Measurements from ENCODE around the gene KAT2B. TPM values are rescaled to one million over a fixed set of nuclear protein-coding genes. Genes with fewer than 3 reads are reported as not detected.

The KAT2B gene
- total and polyA plus RNA-seq, 2 of the 8 experiments (the other 6 are each of a cell fraction or from before 2014, with no cell fraction given) = 0.24 to 0.91 TPM

DNA sequence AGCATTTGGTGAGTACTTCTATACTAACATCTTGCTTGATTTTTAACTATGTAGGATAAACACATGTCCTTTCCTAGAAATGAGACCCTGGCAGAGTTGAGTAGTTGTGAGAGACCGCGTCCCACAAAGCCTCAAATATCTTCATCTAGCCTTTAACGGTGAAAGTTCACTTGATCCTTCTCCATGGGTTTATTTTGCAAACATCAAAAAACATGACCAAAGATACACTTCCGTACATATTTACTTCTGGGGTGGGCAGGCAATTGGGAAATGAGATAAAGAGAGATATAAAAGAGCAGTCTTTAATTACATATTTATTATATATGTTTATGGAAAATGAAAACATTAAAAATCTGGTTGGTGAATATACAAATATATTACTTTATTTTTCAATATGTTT lies 5.2 kb upstream of the KAT2B start:
- DNase-seq (ENCODE audit: low read depth in 1 of 2, low spot score in 2 of 2) (no peak), FAIRE-seq (no peak)
- Histone ChIP-seq H3K79me1 (ENCODE audit: low read depth, low read length) (no peaks in the 10 kb centered on the region), H4K8ac (ENCODE audit: extremely low read depth, insufficient read depth, low read length) (no peak overlapping the region), H3K4ac (replicated peaks; ENCODE audit: insufficient read length, low read depth, low read length) (no peak overlapping the region), H3K4me3 (ENCODE audit: extremely low read depth in 1 of 4, insufficient read depth in 2 of 4, low read depth in 3 of 4, low read length in 4 of 4) (no peak overlapping the region), H3K9me3 (ENCODE audit: insufficient read depth in 2 of 2, low read depth in 1 of 2, low read length in 1 of 2) (no peaks in the 10 kb centered on the region), H3K4me2 (ENCODE audit: insufficient read depth in 1 of 2, low read depth in 2 of 2, low read length in 2 of 2) (no peak overlapping the region), H4K91ac (replicated peaks; ENCODE audit: insufficient read length, low read length) (no peak overlapping the region), H3K9ac (replicated peaks in 1 of 4; ENCODE audit: extremely low read depth in 1 of 4, low read depth in 3 of 4, low read length in 3 of 4) (no peak overlapping the region), H2AK5ac (ENCODE audit: low read depth, low read length) (no peak overlapping the region), H2BK120ac (replicated peaks; ENCODE audit: low read depth, low read length) (no peak overlapping the region), H3K23ac (ENCODE audit: insufficient read length) (no peak overlapping the region), H3K56ac (replicated peaks; ENCODE audit: insufficient read length, low read depth, low read length) (no peak overlapping the region), H2BK20ac (ENCODE audit: low read length) (no peak overlapping the region), H3K4me1 (replicated peaks in 1 of 4; ENCODE audit: control insufficient read depth in 3 of 4, insufficient read depth in 4 of 4, low read length in 3 of 4) (no peaks in the 10 kb centered on the region; a peak in 1 of 7 replicates), H3K18ac (ENCODE audit: extremely low read depth, low read length) (no peak overlapping the region), H2BK15ac (ENCODE audit: low read length) (no peak overlapping the region), H2BK12ac (ENCODE audit: low read depth, low read length) (no peak overlapping the region), H2AFZ (ENCODE audit: low read length) (no peak overlapping the region), H3K27ac (ENCODE audit: low read depth, low read length) (no peak overlapping the region), H4K5ac (ENCODE audit: insufficient read length, low read depth, low read length) (no peak overlapping the region), H3K23me2 (ENCODE audit: low read depth, low read length) (no peaks in the 10 kb centered on the region; the same call in 1 of the 2 replicates), H3K14ac (ENCODE audit: insufficient read length) (no peak overlapping the region), H2BK5ac (ENCODE audit: low read depth, low read length) (no peak overlapping the region), H4K20me1 (replicated peaks in 1 of 2; ENCODE audit: control insufficient read depth in 1 of 2, insufficient read depth in 2 of 2, low read length in 2 of 2) (no peaks in the 10 kb centered on the region), H3K27me3 (replicated peaks in 1 of 4; ENCODE audit: control insufficient read depth in 3 of 4, extremely low read depth in 1 of 4, insufficient read depth in 3 of 4, low read length in 3 of 4) (peaks cover 0 to 3% (median 0%) of the 10 kb centered on the region in 4 experiments; a peak in 2 of 7 replicates), H3K79me2 (ENCODE audit: control insufficient read depth in 1 of 2, insufficient read depth in 2 of 2, low read length in 2 of 2) (no peaks in the 10 kb centered on the region), H3K36me3 (ENCODE audit: control insufficient read depth in 2 of 4, insufficient read depth in 4 of 4, low read length in 3 of 4) (no peaks in the 10 kb centered on the region)
- no peak for TF ChIP-seq TAF1 (IDR thresholded peaks at IDR 0.05; ENCODE audit: low read depth, low read length)
- TF ChIP-seq, protein P1, sequence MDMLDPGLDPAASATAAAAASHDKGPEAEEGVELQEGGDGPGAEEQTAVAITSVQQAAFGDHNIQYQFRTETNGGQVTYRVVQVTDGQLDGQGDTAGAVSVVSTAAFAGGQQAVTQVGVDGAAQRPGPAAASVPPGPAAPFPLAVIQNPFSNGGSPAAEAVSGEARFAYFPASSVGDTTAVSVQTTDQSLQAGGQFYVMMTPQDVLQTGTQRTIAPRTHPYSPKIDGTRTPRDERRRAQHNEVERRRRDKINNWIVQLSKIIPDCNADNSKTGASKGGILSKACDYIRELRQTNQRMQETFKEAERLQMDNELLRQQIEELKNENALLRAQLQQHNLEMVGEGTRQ (IDR thresholded peaks at IDR 0.05; ENCODE audit: low read length) = no peak
- WGBS, 2 experiments (ENCODE audit: extremely low coverage in 1 of 2, insufficient coverage in 1 of 2, insufficient read length in 1 of 2, insufficient replicate concordance in 2 of 2, low coverage in 1 of 2, low lambda C conversion rate in 2 of 2, missing lambda C conversion rate in 1 of 2) = 86% methylated on average over 4 of the region's 4 CpGs; no CpG with 5 or more reads in 1 of the 2 experiments
- CTCF ChIA-PET (ENCODE audit: partially characterized antibody) = no interaction called here
- POLR2A ChIA-PET (ENCODE audit: partially characterized antibody) = no interaction called here
